Measurements from ENCODE around the gene UNC5CL.

UNC5CL gene

DNA sequence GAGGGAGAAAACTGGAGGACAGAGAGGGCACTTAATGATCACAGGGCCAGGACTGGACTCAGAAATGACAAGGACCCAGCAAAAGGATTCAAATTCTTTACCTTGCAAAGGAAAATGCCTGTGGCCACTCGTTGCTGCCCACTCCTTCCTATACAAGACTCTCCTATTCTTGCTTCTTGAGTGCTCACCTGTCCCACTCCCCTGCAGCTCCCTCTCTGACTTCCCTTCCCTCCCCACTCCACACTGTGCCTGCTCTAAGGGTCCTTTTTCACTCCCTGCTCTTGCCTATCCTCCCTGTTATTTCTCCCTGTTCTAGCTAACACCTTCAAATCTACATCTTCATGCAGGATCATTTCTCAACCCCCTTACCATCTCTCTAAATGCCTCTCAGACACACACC, 56.1 kb downstream of the UNC5CL start:
- no peak overlapping the region for H2AFZ ChIP-seq (ENCODE audit: low read depth, low read length, severe bottlenecking)
- no peaks in the 10 kb centered on the region for H3F3A ChIP-seq (ENCODE audit: insufficient read depth)
- no peak overlapping the region for H3K4me2 ChIP-seq (ENCODE audit: low read depth, low read length, poor library complexity, severe bottlenecking)
- H3K36me3 ChIP-seq (ENCODE audit: low read length), result no peaks in the 10 kb centered on the region
- no peak overlapping the region for H3K27ac ChIP-seq (ENCODE audit: low read depth, low read length)
- H3K4me3 ChIP-seq (ENCODE audit: insufficient read depth, low read length, poor library complexity, severe bottlenecking), result no peak overlapping the region
- H4K20me1 ChIP-seq (ENCODE audit: low read depth, low read length), result no peaks in the 10 kb centered on the region
- no peaks in the 10 kb centered on the region for H3K9me2 ChIP-seq (replicated peaks; ENCODE audit: insufficient read depth, low read length)
- no peak overlapping the region for H3K9ac ChIP-seq (ENCODE audit: low read length)
- H3K27me3 ChIP-seq (ENCODE audit: low read length), result 0 out of 2 replicates have a peak, but pooled peaks cover 4% of the 10 kb centered on the region
- TF ChIP-seq EZH2phosphoT487 (conservative IDR thresholded peaks at IDR 0.05; ENCODE audit: low read length), result no peak
- TF ChIP-seq, protein P1, sequence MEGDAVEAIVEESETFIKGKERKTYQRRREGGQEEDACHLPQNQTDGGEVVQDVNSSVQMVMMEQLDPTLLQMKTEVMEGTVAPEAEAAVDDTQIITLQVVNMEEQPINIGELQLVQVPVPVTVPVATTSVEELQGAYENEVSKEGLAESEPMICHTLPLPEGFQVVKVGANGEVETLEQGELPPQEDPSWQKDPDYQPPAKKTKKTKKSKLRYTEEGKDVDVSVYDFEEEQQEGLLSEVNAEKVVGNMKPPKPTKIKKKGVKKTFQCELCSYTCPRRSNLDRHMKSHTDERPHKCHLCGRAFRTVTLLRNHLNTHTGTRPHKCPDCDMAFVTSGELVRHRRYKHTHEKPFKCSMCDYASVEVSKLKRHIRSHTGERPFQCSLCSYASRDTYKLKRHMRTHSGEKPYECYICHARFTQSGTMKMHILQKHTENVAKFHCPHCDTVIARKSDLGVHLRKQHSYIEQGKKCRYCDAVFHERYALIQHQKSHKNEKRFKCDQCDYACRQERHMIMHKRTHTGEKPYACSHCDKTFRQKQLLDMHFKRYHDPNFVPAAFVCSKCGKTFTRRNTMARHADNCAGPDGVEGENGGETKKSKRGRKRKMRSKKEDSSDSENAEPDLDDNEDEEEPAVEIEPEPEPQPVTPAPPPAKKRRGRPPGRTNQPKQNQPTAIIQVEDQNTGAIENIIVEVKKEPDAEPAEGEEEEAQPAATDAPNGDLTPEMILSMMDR (IDR thresholded peaks at IDR 0.05; ENCODE audit: insufficient read depth, low read length, poor library complexity, severe bottlenecking), result no peak
- H3K79me2 ChIP-seq (ENCODE audit: insufficient read depth, low read length), result no peaks in the 10 kb centered on the region
- H3K9me3 ChIP-seq (ENCODE audit: insufficient read depth, low read length), result no peaks in the 10 kb centered on the region

DNA sequence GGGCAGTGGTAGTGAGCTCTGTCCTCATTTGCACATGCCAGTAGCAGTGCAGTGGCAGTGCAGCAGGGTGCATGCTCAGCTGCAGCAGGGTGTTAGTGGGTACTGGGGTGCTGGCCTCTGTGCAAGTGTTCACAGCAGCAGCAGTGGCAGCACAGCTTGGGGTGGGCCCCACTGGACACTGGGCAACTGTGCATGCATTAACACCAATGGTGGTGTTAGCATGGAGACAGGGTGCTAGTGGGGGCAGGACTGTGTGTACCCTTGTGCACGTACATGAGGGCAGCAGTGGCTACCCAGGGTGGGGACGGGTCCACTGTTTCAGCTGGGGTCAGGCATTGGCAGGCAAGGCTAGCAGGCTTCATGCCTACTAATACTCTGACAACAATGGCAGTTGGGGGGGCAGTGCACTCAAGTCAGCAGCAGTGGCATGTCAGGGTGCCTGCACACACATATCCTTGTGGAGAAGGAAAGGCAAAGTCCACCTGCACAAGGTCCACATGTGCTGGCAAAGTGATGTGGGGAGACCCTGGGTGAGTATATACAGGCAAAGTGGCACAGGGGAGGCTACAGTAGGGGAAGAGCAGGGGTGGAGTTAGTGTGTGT, 60.2 kb downstream of the UNC5CL start:
- H3K79me2 ChIP-seq (ENCODE audit: insufficient read depth, low read length), result no peaks in the 10 kb centered on the region
- no peak overlapping the region for H3K4me3 ChIP-seq (ENCODE audit: insufficient read depth, low read length, poor library complexity, severe bottlenecking)
- H3K4me2 ChIP-seq (ENCODE audit: low read depth, low read length, poor library complexity, severe bottlenecking), result no peak overlapping the region
- H3K9me3 ChIP-seq (ENCODE audit: insufficient read depth, low read length), result no peaks in the 10 kb centered on the region
- no peak overlapping the region for H3K9ac ChIP-seq (ENCODE audit: low read length)
- H3K36me3 ChIP-seq (ENCODE audit: low read length), result no peaks in the 10 kb centered on the region
- H4K20me1 ChIP-seq (ENCODE audit: low read depth, low read length), result no peaks in the 10 kb centered on the region
- TF ChIP-seq, protein P1 (IDR thresholded peaks at IDR 0.05; ENCODE audit: insufficient read depth, low read length, poor library complexity, severe bottlenecking), result no peak
- no peak for TF ChIP-seq EZH2phosphoT487 (conservative IDR thresholded peaks at IDR 0.05; ENCODE audit: low read length)
- 0 out of 2 replicates have a peak, but pooled peaks cover 4% of the 10 kb centered on the region for H3K27me3 ChIP-seq (ENCODE audit: low read length)
- H2AFZ ChIP-seq (ENCODE audit: low read depth, low read length, severe bottlenecking), result no peak overlapping the region
- H3F3A ChIP-seq (ENCODE audit: insufficient read depth), result no peaks in the 10 kb centered on the region
- no peaks in the 10 kb centered on the region for H3K9me2 ChIP-seq (replicated peaks; ENCODE audit: insufficient read depth, low read length)
- no peak overlapping the region for H3K27ac ChIP-seq (ENCODE audit: low read depth, low read length)

DNA sequence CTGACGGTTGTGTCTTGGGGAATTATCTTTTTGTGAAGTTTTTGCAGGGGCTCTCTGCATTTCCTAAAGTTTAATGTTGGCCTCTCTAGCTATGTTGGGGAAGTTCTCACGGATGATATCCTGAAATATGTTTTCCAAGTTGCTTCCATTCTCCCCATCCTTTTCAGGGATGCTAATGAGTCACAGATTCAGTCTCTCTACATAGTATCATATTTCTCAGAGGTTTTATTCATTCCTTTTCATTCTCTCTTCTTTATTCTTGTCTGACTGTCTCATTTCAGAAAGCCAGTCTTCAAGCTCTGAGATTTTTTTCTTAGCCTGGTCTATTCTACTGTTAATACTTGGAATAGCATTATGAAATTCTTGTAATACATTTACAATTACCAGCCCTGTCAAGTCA, 61.3 kb downstream of the UNC5CL start:
- H3K4me3 ChIP-seq (ENCODE audit: insufficient read depth, low read length, poor library complexity, severe bottlenecking), result no peak overlapping the region
- 0 out of 2 replicates have a peak, but pooled peaks cover 4% of the 10 kb centered on the region for H3K27me3 ChIP-seq (ENCODE audit: low read length)
- H2AFZ ChIP-seq (ENCODE audit: low read depth, low read length, severe bottlenecking), result no peak overlapping the region
- no peaks in the 10 kb centered on the region for H3K9me2 ChIP-seq (replicated peaks; ENCODE audit: insufficient read depth, low read length)
- H3K36me3 ChIP-seq (ENCODE audit: low read length), result no peaks in the 10 kb centered on the region
- no peaks in the 10 kb centered on the region for H3K9me3 ChIP-seq (ENCODE audit: insufficient read depth, low read length)
- no peaks in the 10 kb centered on the region for H3K79me2 ChIP-seq (ENCODE audit: insufficient read depth, low read length)
- no peak for TF ChIP-seq EZH2phosphoT487 (conservative IDR thresholded peaks at IDR 0.05; ENCODE audit: low read length)
- TF ChIP-seq, protein P1 (IDR thresholded peaks at IDR 0.05; ENCODE audit: insufficient read depth, low read length, poor library complexity, severe bottlenecking), result no peak
- no peaks in the 10 kb centered on the region for H3F3A ChIP-seq (ENCODE audit: insufficient read depth)
- H3K4me2 ChIP-seq (ENCODE audit: low read depth, low read length, poor library complexity, severe bottlenecking), result no peak overlapping the region
- H3K9ac ChIP-seq (ENCODE audit: low read length), result no peak overlapping the region
- no peaks in the 10 kb centered on the region for H4K20me1 ChIP-seq (ENCODE audit: low read depth, low read length)
- H3K27ac ChIP-seq (ENCODE audit: low read depth, low read length), result no peak overlapping the region

Measured in SU-DHL-6 (cell line).